Measurements from ENCODE around the gene DYNLT1. TPM values are rescaled to one million over a fixed set of nuclear protein-coding genes. Genes with fewer than 3 reads are reported as not detected.

The DYNLT1 gene
- total RNA-seq, 4 donors from 2014 or later = 90.7 to 147 (median 102) TPM

DNA sequence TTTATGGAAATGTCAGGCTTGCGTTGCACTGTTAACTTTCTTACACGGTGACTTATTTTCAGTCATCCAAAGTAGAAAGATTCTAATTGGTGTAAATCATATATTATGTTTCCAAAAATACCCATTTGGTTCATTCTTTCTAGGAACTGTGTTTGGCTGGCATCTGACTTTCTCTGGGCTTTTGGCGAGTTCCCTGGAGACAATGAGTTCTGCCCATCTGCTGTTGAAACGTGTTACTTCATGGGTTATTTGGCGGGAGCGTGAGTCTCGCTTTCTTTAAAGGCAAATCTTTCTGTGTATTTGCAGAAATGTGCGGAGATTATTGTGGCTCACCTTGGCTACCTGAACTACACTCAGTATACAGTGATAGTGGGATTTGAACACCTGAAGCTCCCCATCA lies 55.2 kb downstream of the DYNLT1 start:
- Histone ChIP-seq H3K9me3 (no peaks in the 10 kb centered on the region), H3K4me3 (no peak overlapping the region), H3K36me3 (peaks cover 66 to 95% (median 89%) of the 10 kb centered on the region in 4 donors), H3K27me3 (no peaks in the 10 kb centered on the region), H3K4me1 (no peaks in the 10 kb centered on the region), H3K27ac (replicated peaks in 1 of 4) (no peak overlapping the region)
- TF ChIP-seq, protein P1, sequence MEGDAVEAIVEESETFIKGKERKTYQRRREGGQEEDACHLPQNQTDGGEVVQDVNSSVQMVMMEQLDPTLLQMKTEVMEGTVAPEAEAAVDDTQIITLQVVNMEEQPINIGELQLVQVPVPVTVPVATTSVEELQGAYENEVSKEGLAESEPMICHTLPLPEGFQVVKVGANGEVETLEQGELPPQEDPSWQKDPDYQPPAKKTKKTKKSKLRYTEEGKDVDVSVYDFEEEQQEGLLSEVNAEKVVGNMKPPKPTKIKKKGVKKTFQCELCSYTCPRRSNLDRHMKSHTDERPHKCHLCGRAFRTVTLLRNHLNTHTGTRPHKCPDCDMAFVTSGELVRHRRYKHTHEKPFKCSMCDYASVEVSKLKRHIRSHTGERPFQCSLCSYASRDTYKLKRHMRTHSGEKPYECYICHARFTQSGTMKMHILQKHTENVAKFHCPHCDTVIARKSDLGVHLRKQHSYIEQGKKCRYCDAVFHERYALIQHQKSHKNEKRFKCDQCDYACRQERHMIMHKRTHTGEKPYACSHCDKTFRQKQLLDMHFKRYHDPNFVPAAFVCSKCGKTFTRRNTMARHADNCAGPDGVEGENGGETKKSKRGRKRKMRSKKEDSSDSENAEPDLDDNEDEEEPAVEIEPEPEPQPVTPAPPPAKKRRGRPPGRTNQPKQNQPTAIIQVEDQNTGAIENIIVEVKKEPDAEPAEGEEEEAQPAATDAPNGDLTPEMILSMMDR (IDR thresholded peaks at IDR 0.05) = no peak
- TF ChIP-seq POLR2A (IDR thresholded peaks at IDR 0.05; ENCODE audit: low read depth) (no peak), POLR2AphosphoS5 (IDR thresholded peaks at IDR 0.05) (no peak), EP300 (IDR thresholded peaks at IDR 0.05) (no peak)
- DNase-seq (ENCODE audit: extremely low spot score) = no peak
- intact Hi-C loops (cut with DNase I) = no loop called here
- WGBS = 83% methylated on average over 8 of the region's 8 CpGs

DNA sequence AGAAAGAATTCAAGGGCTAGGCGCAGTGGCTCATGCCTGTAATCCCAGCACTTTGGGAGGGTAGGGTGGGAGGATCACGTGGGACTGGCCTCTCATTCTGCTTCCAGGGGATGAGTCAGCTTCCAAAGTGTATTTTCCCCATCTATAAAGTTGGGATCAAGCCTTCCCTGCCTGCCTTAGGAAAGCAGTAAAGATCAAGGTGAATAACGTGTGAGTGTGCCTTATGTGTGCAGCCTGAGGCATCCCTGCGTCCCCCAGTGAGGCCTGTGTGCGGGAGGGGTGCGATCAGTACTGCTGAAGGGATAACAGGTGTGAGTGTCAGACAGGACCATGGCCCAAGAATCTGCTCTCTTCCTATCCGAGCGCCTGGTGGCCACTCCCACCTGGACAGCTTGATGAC lies 57.9 kb downstream of the DYNLT1 start:
- H3K27me3 ChIP-seq = no peaks in the 10 kb centered on the region
- no peak overlapping the region for H3K4me3 ChIP-seq
- peaks cover 57 to 85% (median 67%) of the 10 kb centered on the region in 4 donors for H3K36me3 ChIP-seq
- no peak for DNase-seq (ENCODE audit: extremely low spot score)
- WGBS = 100% methylated on average over 3 of the region's 8 CpGs
- intact Hi-C loops (cut with DNase I) = no loop called here
- TF ChIP-seq POLR2A (IDR thresholded peaks at IDR 0.05; ENCODE audit: low read depth) = no peak
- no peaks in the 10 kb centered on the region for H3K9me3 ChIP-seq
- H3K27ac ChIP-seq (replicated peaks in 1 of 4) = no peak overlapping the region
- H3K4me1 ChIP-seq = no peaks in the 10 kb centered on the region

Small RNA genes within 50 kb of the gene (small RNA-seq; reads per million reads assigned to genes)
- gene MIR7161 = 0 reads per million in 3 donors

Other genes with a start within 250 kb of the DYNLT1 start
- gene TMEM181, start 84.7 kb downstream of the DYNLT1 start, total RNA-seq = 10 to 100 TPM; 21.6 to 31.6 (median 26.0) TPM
- gene SYTL3, start 5.3 kb upstream of the DYNLT1 start, total RNA-seq = 10 to 100 TPM in 1 of 4 donors, 1 to 10 TPM in 3; 4.8 to 10.1 (median 7.6) TPM
- gene EZR, start 174.6 kb upstream of the DYNLT1 start, total RNA-seq = 100 to 1,000 TPM; 205 to 226 (median 212) TPM